Erythroblast (primary cell): ENCODE data around the gene KLHL29.

Experiments used
- DNase-seq, 2 experiments: peaks; one replicate each; lab custom pipeline; 2025; lab: John Stamatoyannopoulos, UW
- GATA1 ChIP-seq: IDR thresholded peaks from 2 replicates; pipeline ENCODE4 v1.6.1; 2011; ENCODE audit warnings: low read depth, mild to moderate bottlenecking, control low read depth, low read length, moderate library complexity
- POLR2A ChIP-seq: IDR thresholded peaks from 2 replicates; pipeline ENCODE4 v1.6.1; 2011; ENCODE audit warnings: mild to moderate bottlenecking, low read length

KLHL29 gene

GRCh38 chr2:23529659-23530058, 144.7 kb downstream of the KLHL29 start:
- no peak for DNase-seq
- no peak for TF ChIP-seq POLR2A
- no peak for TF ChIP-seq GATA1

GRCh38 chr2:23530206-23530908, 145.4 kb downstream of the KLHL29 start:
- DNase-seq, result no peak
- no peak for TF ChIP-seq GATA1
- TF ChIP-seq POLR2A, result no peak

- TF ChIP-seq POLR2A, result no peak
- TF ChIP-seq GATA1, result no peak
- DNase-seq, result no peak
These were observed 145.9 kb downstream of the KLHL29 start for GRCh38 chr2:23530909-23531276.

- DNase-seq, result no peak
- TF ChIP-seq POLR2A (no peak), GATA1 (no peak)
These were observed 146.3 kb downstream of the KLHL29 start for GRCh38 chr2:23531280-23531679.

GRCh38 chr2:23531881-23532280, 146.9 kb downstream of the KLHL29 start:
- DNase-seq, result no peak

GRCh38 chr2:23532391-23533337, 147.7 kb downstream of the KLHL29 start:
- no peak for TF ChIP-seq GATA1
- TF ChIP-seq POLR2A, result no peak
- DNase-seq, result no peak

More at GRCh38 chr2:23531881-23532280, 146.9 kb downstream of the KLHL29 start:
- TF ChIP-seq GATA1, result no peak
- TF ChIP-seq POLR2A, result no peak

- TF ChIP-seq POLR2A, result no peak
- TF ChIP-seq GATA1, result no peak
- DNase-seq, result no peak
These were observed 148.3 kb downstream of the KLHL29 start for GRCh38 chr2:23533338-23533695.

- TF ChIP-seq POLR2A, result no peak
- TF ChIP-seq GATA1, result no peak
- no peak for DNase-seq
These were observed 149.8 kb downstream of the KLHL29 start for GRCh38 chr2:23534771-23535170.

- TF ChIP-seq GATA1 (no peak), POLR2A (no peak)
- no peak for DNase-seq
These were observed 151.3 kb downstream of the KLHL29 start for GRCh38 chr2:23536326-23536725.

- TF ChIP-seq POLR2A (no peak), GATA1 (no peak)
- DNase-seq, result no peak
These were observed 153.0 kb downstream of the KLHL29 start for GRCh38 chr2:23537991-23538390.

- no peak for DNase-seq
- TF ChIP-seq GATA1 (no peak), POLR2A (no peak)
These were observed 153.6 kb downstream of the KLHL29 start for GRCh38 chr2:23538566-23538965.

- TF ChIP-seq POLR2A (no peak), GATA1 (no peak)
These were observed 155.9 kb downstream of the KLHL29 start for GRCh38 chr2:23540804-23541360.

GRCh38 chr2:23541503-23542229, 156.7 kb downstream of the KLHL29 start:
- TF ChIP-seq POLR2A (no peak), GATA1 (no peak)
- no peak for DNase-seq

More at GRCh38 chr2:23540804-23541360, 155.9 kb downstream of the KLHL29 start:
- DNase-seq, result no peak
